GM06990 (cell line): ENCODE results near the gene ADORA1.

Experiments
- DNase-seq: peaks from one replicate; pipeline ENCODE4 v3.0.0-alpha.2; 2011; ENCODE audit not compliant: insufficient read length; ENCODE audit errors: extremely low read depth
- H3K27me3 ChIP-seq: replicated peaks from 2 replicates; pipeline ENCODE4 v1.6.0; 2011; ENCODE audit warnings: low read length; ENCODE audit not compliant: control insufficient read depth, insufficient read depth
- H3K36me3 ChIP-seq: 2 replicates; pipeline ENCODE4 v1.5.1; 2011; ENCODE audit warnings: low read length; ENCODE audit not compliant: control insufficient read depth, insufficient read depth
- H3K4me3 ChIP-seq: replicated peaks from 2 replicates; pipeline ENCODE4 v1.5.1; 2011; ENCODE audit warnings: low read depth, mild to moderate bottlenecking, control low read depth, low read length
- CTCF ChIP-seq: IDR thresholded peaks from 2 replicates; pipeline ENCODE4 v1.5.1; 2011; ENCODE audit warnings: low read length, control low read depth, mild to moderate bottlenecking, inconsistent platforms; ENCODE audit not compliant: insufficient read depth, poor library complexity, severe bottlenecking

Gene ADORA1

GRCh38 chr1:203152158-203153034 lies 24.9 kb downstream of the ADORA1 start:
- TF ChIP-seq CTCF: no peak
- no peak overlapping the region for H3K4me3 ChIP-seq
- no peaks in the 10 kb centered on the region; the same call in 1 of the 2 replicates for H3K27me3 ChIP-seq
- no peak for DNase-seq
- H3K36me3 ChIP-seq: no peaks in the 10 kb centered on the region

GRCh38 chr1:203153051-203153988 lies 25.8 kb downstream of the ADORA1 start:
- DNase-seq: no peak
- TF ChIP-seq CTCF: no peak
- Histone ChIP-seq H3K27me3 (no peaks in the 10 kb centered on the region; the same call in 1 of the 2 replicates), H3K36me3 (no peaks in the 10 kb centered on the region), H3K4me3 (no peak overlapping the region)

- H3K27me3 ChIP-seq: no peaks in the 10 kb centered on the region
- no peak for DNase-seq
These were observed 26.7 kb downstream of the ADORA1 start for GRCh38 chr1:203153989-203154821.

GRCh38 chr1:203156280-203156679 lies 28.8 kb downstream of the ADORA1 start:
- no peak for DNase-seq
- no peak overlapping the region for H3K4me3 ChIP-seq
- TF ChIP-seq CTCF: no peak
- H3K36me3 ChIP-seq: no peaks in the 10 kb centered on the region
- H3K27me3 ChIP-seq: no peaks in the 10 kb centered on the region

More at GRCh38 chr1:203153989-203154821, 26.7 kb downstream of the ADORA1 start:
- no peak overlapping the region for H3K4me3 ChIP-seq
- no peak for TF ChIP-seq CTCF
- H3K36me3 ChIP-seq: no peaks in the 10 kb centered on the region

- no peak overlapping the region for H3K4me3 ChIP-seq
- TF ChIP-seq CTCF: no peak
- no peak for DNase-seq
- no peaks in the 10 kb centered on the region for H3K36me3 ChIP-seq
- H3K27me3 ChIP-seq: no peaks in the 10 kb centered on the region
These were observed 30.9 kb downstream of the ADORA1 start for GRCh38 chr1:203158423-203158822.
